Bronchial epithelial cell (primary cell): ENCODE data around the gene PML. TPM values are rescaled to one million over a fixed set of nuclear protein-coding genes. Genes with fewer than 3 reads are reported as not detected.

Experiments
- DNase-seq: peaks from one replicate; pipeline ENCODE4 v3.0.0-alpha.2; 2010; ENCODE audit warnings: low read depth
- FAIRE-seq: peaks from 2 replicates; lab custom pipeline; 2011; peaks lifted over from hg19 to GRCh38; lab: Jason Lieb, UNC
- H3K27me3 ChIP-seq: 2 replicates; pipeline ENCODE4 v1.5.1; 2011; ENCODE audit warnings: low read length; ENCODE audit not compliant: control insufficient read depth, insufficient read depth
- H3K36me3 ChIP-seq: 2 replicates; pipeline ENCODE4 v1.5.1; 2011; ENCODE audit warnings: low read length; ENCODE audit not compliant: control insufficient read depth, insufficient read depth
- H3K4me3 ChIP-seq: 2 replicates; pipeline ENCODE4 v1.5.1; 2011; ENCODE audit warnings: mild to moderate bottlenecking, low read depth, low read length, control low read depth
- CTCF ChIP-seq: IDR thresholded peaks from 2 replicates; pipeline ENCODE4 v1.5.1; 2011; ENCODE audit warnings: mild to moderate bottlenecking, moderate library complexity, low read length, control low read depth, inconsistent platforms; ENCODE audit not compliant: insufficient read depth, severe bottlenecking
- total RNA-seq: library from RNA; depleted of rRNA; stranded (reverse); fragments of >200 nt; gene quantifications from 2 replicates; pipeline ENCODE4 v1.2.1, GENCODE V29; 2014

PML gene
- total RNA-seq, 1 donor from 2014 or later = 7.6 TPM

GRCh38 chr15:74043425-74044266 is 49.1 kb downstream of the PML start:
- FAIRE-seq (peak; percentile 36), DNase-seq (no peak)
- TF ChIP-seq CTCF = no peak
- Histone ChIP-seq H3K27me3 (peaks cover 2% of the 10 kb centered on the region), H3K36me3 (peaks cover 4% of the 10 kb centered on the region), H3K4me3 (no peak overlapping the region)

GRCh38 chr15:74044267-74045110 is 50.0 kb downstream of the PML start:
- Histone ChIP-seq H3K36me3 (peaks cover 4% of the 10 kb centered on the region), H3K27me3 (peaks cover 2% of the 10 kb centered on the region), H3K4me3 (no peak overlapping the region)
- FAIRE-seq = no peak
- no peak for DNase-seq
- no peak for TF ChIP-seq CTCF

- H3K27me3 ChIP-seq = peaks cover 2% of the 10 kb centered on the region
- FAIRE-seq = no peak
- peaks cover 4% of the 10 kb centered on the region for H3K36me3 ChIP-seq
- no peak for DNase-seq
- TF ChIP-seq CTCF = no peak
- no peak overlapping the region for H3K4me3 ChIP-seq
Measured at GRCh38 chr15:74045184-74045583, 50.7 kb downstream of the PML start.

DNA sequence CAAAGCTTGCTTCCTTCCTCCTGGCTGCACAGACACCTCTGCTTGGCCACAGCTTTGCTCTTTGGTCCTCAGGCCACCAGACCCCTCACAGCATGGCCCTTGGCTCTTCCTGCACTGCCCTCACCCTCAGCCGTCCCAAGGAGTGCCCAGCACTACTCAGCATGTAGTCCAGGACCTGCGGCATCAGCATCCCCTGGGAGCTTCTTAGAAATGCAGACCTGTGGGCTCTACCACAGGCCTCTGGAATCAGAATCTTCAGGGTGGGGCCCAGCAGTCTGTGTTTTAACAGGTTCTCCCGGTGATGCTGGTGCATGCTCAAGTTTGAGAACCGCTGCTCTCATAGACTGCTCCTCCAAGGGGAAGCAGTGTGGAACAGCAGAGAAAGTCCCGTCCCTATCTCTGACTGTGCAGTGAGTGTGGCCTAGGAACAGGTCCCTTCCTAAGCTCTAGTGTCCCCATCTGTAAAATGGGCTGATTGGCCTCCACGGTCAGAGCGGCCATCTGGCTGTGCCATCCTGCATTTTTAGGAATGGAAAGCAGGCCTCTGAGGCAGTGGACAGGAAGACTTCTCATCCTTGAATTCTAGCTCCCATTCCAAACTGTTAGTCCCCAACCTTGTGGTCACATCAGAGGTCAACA is 51.2 kb downstream of the PML start:
- no peak for TF ChIP-seq CTCF
- no peak for FAIRE-seq
- Histone ChIP-seq H3K36me3 (peaks cover 4% of the 10 kb centered on the region), H3K4me3 (no peak overlapping the region), H3K27me3 (peaks cover 2% of the 10 kb centered on the region)
- no peak for DNase-seq

GRCh38 chr15:74046275-74046674 is 51.8 kb downstream of the PML start:
- peaks cover 2% of the 10 kb centered on the region for H3K27me3 ChIP-seq
- no peak for TF ChIP-seq CTCF
- peaks cover 4% of the 10 kb centered on the region for H3K36me3 ChIP-seq
- no peak for DNase-seq
- no peak overlapping the region for H3K4me3 ChIP-seq
- FAIRE-seq = peak; percentile 60
